Measurements from ENCODE around the gene NTPCR. TPM values are rescaled to one million over a fixed set of nuclear protein-coding genes. Genes with fewer than 3 reads are reported as not detected.

The NTPCR gene
- total RNA-seq, 1 experiment from 2014 or later, result 45.3 TPM

- H3K4me2 ChIP-seq, result no peak overlapping the region
- ChIA-PET CTCF (no interaction called here), POLR2A (ENCODE audit: unreplicated experiment) (no interaction called here)
- H3K27me3 ChIP-seq (ENCODE audit: insufficient read depth, low read depth), result no peaks in the 10 kb centered on the region
- H3K4me1 ChIP-seq (replicated peaks; ENCODE audit: insufficient read depth), result peaks cover 13% of the 10 kb centered on the region
- H3K36me3 ChIP-seq (ENCODE audit: low read depth), result no peaks in the 10 kb centered on the region
- no peak for DNase-seq
- intact Hi-C loops (cut with micrococcal nuclease; ENCODE audit: unreplicated experiment), result no loop called here
- TF ChIP-seq CTCF (conservative IDR thresholded peaks at IDR 0.05) (no peak), EZH2 (IDR thresholded peaks at IDR 0.05; ENCODE audit: low read depth) (no peak)
- no peaks in the 10 kb centered on the region for H4K20me1 ChIP-seq (ENCODE audit: insufficient read depth)
- H3K9me2 ChIP-seq (ENCODE audit: insufficient read depth), result no peaks in the 10 kb centered on the region
- no peaks in the 10 kb centered on the region for H3K79me2 ChIP-seq (ENCODE audit: low read depth)
- H3K9me3 ChIP-seq (ENCODE audit: insufficient read depth, low read depth), result no peaks in the 10 kb centered on the region
- peaks cover 7% of the 10 kb centered on the region; the same call in 1 of the 2 replicates for H3F3A ChIP-seq (ENCODE audit: insufficient read depth, low read depth)
- no peak overlapping the region for H3K27ac ChIP-seq
- no peak overlapping the region for H3K4me3 ChIP-seq
- no TSS peak for BruUV-seq (replicated peaks)
- H2AFZ ChIP-seq, result no peak overlapping the region
These were observed 73.8 kb downstream of the NTPCR start for GRCh38 chr1:233024199-233024598.

- no peaks in the 10 kb centered on the region for H3K79me2 ChIP-seq (ENCODE audit: low read depth)
- H3K4me2 ChIP-seq, result no peak overlapping the region
- no peaks in the 10 kb centered on the region for H3K27me3 ChIP-seq (ENCODE audit: insufficient read depth, low read depth)
- no peak overlapping the region for H3K27ac ChIP-seq
- no peaks in the 10 kb centered on the region for H3K9me2 ChIP-seq (ENCODE audit: insufficient read depth)
- H3K36me3 ChIP-seq (ENCODE audit: low read depth), result no peaks in the 10 kb centered on the region
- no peak overlapping the region for H2AFZ ChIP-seq
- no peak overlapping the region for H3K4me3 ChIP-seq
- no TSS peak for BruUV-seq (replicated peaks)
- CTCF ChIA-PET, result no interaction called here
- no peaks in the 10 kb centered on the region for H4K20me1 ChIP-seq (ENCODE audit: insufficient read depth)
- TF ChIP-seq CTCF (conservative IDR thresholded peaks at IDR 0.05) (no peak; the same call in 1 of the 2 replicates), EZH2 (IDR thresholded peaks at IDR 0.05; ENCODE audit: low read depth) (no peak)
- no peak for DNase-seq
- intact Hi-C loops (cut with micrococcal nuclease; ENCODE audit: unreplicated experiment), result no loop called here
- no peaks in the 10 kb centered on the region for H3K9me3 ChIP-seq (ENCODE audit: insufficient read depth, low read depth)
- POLR2A ChIA-PET (ENCODE audit: unreplicated experiment), result no interaction called here
- peaks cover 13% of the 10 kb centered on the region for H3K4me1 ChIP-seq (replicated peaks; ENCODE audit: insufficient read depth)
- peaks cover 7% of the 10 kb centered on the region; the same call in 1 of the 2 replicates for H3F3A ChIP-seq (ENCODE audit: insufficient read depth, low read depth)
These were observed 74.7 kb downstream of the NTPCR start for GRCh38 chr1:233025157-233025556.

- H3K27ac ChIP-seq, result no peak overlapping the region
- peaks cover 13% of the 10 kb centered on the region for H3K4me1 ChIP-seq (replicated peaks; ENCODE audit: insufficient read depth)
- peaks cover 7% of the 10 kb centered on the region; the same call in 1 of the 2 replicates for H3F3A ChIP-seq (ENCODE audit: insufficient read depth, low read depth)
- intact Hi-C loops (cut with micrococcal nuclease; ENCODE audit: unreplicated experiment), result no loop called here
- no peaks in the 10 kb centered on the region for H3K9me3 ChIP-seq (ENCODE audit: insufficient read depth, low read depth)
- H3K4me3 ChIP-seq, result no peak overlapping the region
- peak in 1 of 2 experiments; percentile 79 for DNase-seq
- H4K20me1 ChIP-seq (ENCODE audit: insufficient read depth), result no peaks in the 10 kb centered on the region
- no peak overlapping the region for H3K4me2 ChIP-seq
- TF ChIP-seq CTCF (conservative IDR thresholded peaks at IDR 0.05) (no peak), EZH2 (IDR thresholded peaks at IDR 0.05; ENCODE audit: low read depth) (no peak)
- POLR2A ChIA-PET (ENCODE audit: unreplicated experiment), result interaction anchor here (0.5 kb wide), 1 partner anchor 122 kb away, joined by 5 read pairs; no protein-coding TSS in a partner anchor
- no peaks in the 10 kb centered on the region for H3K27me3 ChIP-seq (ENCODE audit: insufficient read depth, low read depth)
- no peaks in the 10 kb centered on the region for H3K36me3 ChIP-seq (ENCODE audit: low read depth)
- BruUV-seq (replicated peaks), result no TSS peak
- H2AFZ ChIP-seq, result no peak overlapping the region
- no peaks in the 10 kb centered on the region for H3K79me2 ChIP-seq (ENCODE audit: low read depth)
- CTCF ChIA-PET, result no interaction called here
- no peaks in the 10 kb centered on the region for H3K9me2 ChIP-seq (ENCODE audit: insufficient read depth)
These were observed 75.2 kb downstream of the NTPCR start for GRCh38 chr1:233025567-233025966.

Data from PC-9 (cell line).